IMR-90 (cell line): ENCODE measurements around the gene CATSPERB. TPM values are rescaled to one million over a fixed set of nuclear protein-coding genes. Genes with fewer than 3 reads are reported as not detected.

Experiments used
- ATAC-seq: fragments of 200-7000 bp; cut with Tn5 transposase; 2 replicates; pipeline ENCODE4 v1.9.1; 2020; ENCODE audit warnings: low read depth, mild to moderate bottlenecking, moderate library complexity
- BruUV-seq: library from RNA; stranded (reverse); fragments of 400-500 nt; replicated peaks from 2 replicates; lab custom pipeline; 2021; lab: Mats Ljungman, UMichigan
- CTCF ChIA-PET: fragments of 300-600 bp; formaldehyde crosslinking; extraction: SDS; loops from one replicate; lab custom pipeline; 2021; ENCODE audit warnings: antibody characterized with exemption; lab: Yijun Ruan, JAX
- POLR2A ChIA-PET: fragments of 300-600 bp; sonication (Branson Sonifier 250); formaldehyde crosslinking; loops from one replicate; lab custom pipeline; 2022; ENCODE audit warnings: antibody characterized with exemption; ENCODE audit not compliant: unreplicated experiment; lab: Charles Lee
- DNase-seq: peaks from one replicate; pipeline ENCODE4 v3.0.0; 2013
- H2AFZ ChIP-seq: replicated peaks from 2 replicates; pipeline ENCODE3; 2013; ENCODE audit warnings: low read length, mild to moderate bottlenecking; ENCODE audit not compliant: poor library complexity
- H2AK5ac ChIP-seq: 2 replicates; pipeline ENCODE4 v1.6.1; 2013; ENCODE audit warnings: low read depth, low read length, inconsistent platforms
- H2AK9ac ChIP-seq: replicated peaks from 2 replicates; pipeline ENCODE3; 2013; ENCODE audit warnings: mild to moderate bottlenecking, low read depth, low read length, moderate library complexity; ENCODE audit not compliant: poor library complexity
- H2BK120ac ChIP-seq: 2 replicates; pipeline ENCODE4 v1.6.1; 2013; ENCODE audit warnings: low read depth, low read length, inconsistent platforms
- H2BK15ac ChIP-seq: 3 replicates; pipeline ENCODE4 v1.6.1; 2013; ENCODE audit warnings: low read depth, low read length, inconsistent platforms
- H2BK20ac ChIP-seq: 2 replicates; pipeline ENCODE4 v1.6.1; 2013; ENCODE audit warnings: low read depth, mild to moderate bottlenecking, inconsistent platforms, low read length, moderate library complexity
- H2BK5ac ChIP-seq: 2 replicates; pipeline ENCODE4 v1.6.1; 2013; ENCODE audit warnings: mild to moderate bottlenecking, low read depth, low read length, inconsistent platforms; ENCODE audit not compliant: poor library complexity, severe bottlenecking
- H3K14ac ChIP-seq: replicated peaks from 2 replicates; pipeline ENCODE4 v1.6.1; 2013; ENCODE audit warnings: low read depth, low read length, inconsistent platforms
- H3K18ac ChIP-seq: 2 replicates; pipeline ENCODE4 v1.6.1; 2013; ENCODE audit warnings: low read depth, low read length, control low read depth
- H3K23ac ChIP-seq: 2 replicates; pipeline ENCODE4 v1.6.1; 2013; ENCODE audit warnings: low read depth, low read length, inconsistent platforms
- H3K27ac ChIP-seq: 2 replicates; pipeline ENCODE4 v1.5.1; 2013; ENCODE audit warnings: mild to moderate bottlenecking, control low read depth, low read length; ENCODE audit not compliant: insufficient read depth
- H3K27me3 ChIP-seq: 2 replicates; pipeline ENCODE4 v1.6.1; 2013; ENCODE audit warnings: low read length; ENCODE audit not compliant: control insufficient read depth, insufficient read depth
- H3K36me3 ChIP-seq: 2 replicates; pipeline ENCODE4 v1.6.1; 2013; ENCODE audit warnings: low read length, mixed read lengths; ENCODE audit not compliant: control insufficient read depth, insufficient read depth
- H3K4ac ChIP-seq: 2 replicates; pipeline ENCODE4 v1.6.1; 2013; ENCODE audit warnings: low read depth, low read length, inconsistent platforms
- H3K4me1 ChIP-seq: 2 replicates; pipeline ENCODE4 v1.6.1; 2013; ENCODE audit warnings: low read length, mixed read lengths; ENCODE audit not compliant: control insufficient read depth, insufficient read depth
- H3K4me2 ChIP-seq: 2 replicates; pipeline ENCODE4 v1.6.1; 2013; ENCODE audit warnings: low read depth, mild to moderate bottlenecking, control low read depth, low read length, moderate library complexity
- H3K4me3 ChIP-seq: 2 replicates; pipeline ENCODE4 v1.5.1; 2013; ENCODE audit warnings: low read depth, mild to moderate bottlenecking, control low read depth, low read length, moderate library complexity; ENCODE audit not compliant: insufficient read depth
- H3K56ac ChIP-seq: 2 replicates; pipeline ENCODE4 v1.6.1; 2013; ENCODE audit warnings: low read length, inconsistent platforms; ENCODE audit not compliant: insufficient read depth; ENCODE audit errors: extremely low read depth
- H3K79me1 ChIP-seq, 2 experiments: 2 replicates each; pipeline ENCODE4 v1.6.1; 2013; ENCODE audit warnings: low read length in 2 of 2, inconsistent platforms in 1 of 2, low read depth in 1 of 2
- H3K9ac ChIP-seq: 2 replicates; pipeline ENCODE4 v1.6.1; 2013; ENCODE audit warnings: low read depth, low read length, control low read depth
- H3K9me1 ChIP-seq: 2 replicates; pipeline ENCODE4 v1.6.1; 2013; ENCODE audit warnings: low read length, inconsistent platforms; ENCODE audit not compliant: insufficient read depth
- H3K9me3 ChIP-seq: 2 replicates; pipeline ENCODE4 v1.6.1; 2013; ENCODE audit warnings: low read length; ENCODE audit not compliant: control insufficient read depth, insufficient read depth
- H4K20me1 ChIP-seq: 2 replicates; pipeline ENCODE4 v1.6.1; 2013; ENCODE audit warnings: low read length, inconsistent platforms; ENCODE audit not compliant: insufficient read depth
- H4K5ac ChIP-seq: 2 replicates; pipeline ENCODE4 v1.6.1; 2013; ENCODE audit warnings: mild to moderate bottlenecking, low read depth, low read length, control low read depth
- H4K8ac ChIP-seq, 2 experiments: 2 replicates each; pipeline ENCODE4 v1.6.1; 2013; ENCODE audit warnings: low read depth in 2 of 2, low read length in 2 of 2, control low read depth in 1 of 2, inconsistent platforms in 1 of 2
- H4K91ac ChIP-seq: 2 replicates; pipeline ENCODE4 v1.6.1; 2013; ENCODE audit warnings: low read depth, low read length, inconsistent platforms; ENCODE audit not compliant: insufficient read depth
- CHD1 ChIP-seq: IDR thresholded peaks from 2 replicates; pipeline ENCODE4 v1.6.1; 2012; ENCODE audit warnings: low read depth, low read length, improper control_type of control experiment
- NFE2L2 ChIP-seq: fragments of 150-350 bp; IDR thresholded peaks from 2 replicates; pipeline ENCODE4 v1.6.1; 2016; ENCODE audit warnings: low read depth, mild to moderate bottlenecking, low read length
- POLR2A ChIP-seq: IDR thresholded peaks from 2 replicates; pipeline ENCODE4 v1.6.1; 2012; ENCODE audit warnings: mild to moderate bottlenecking, low read depth, low read length
- RAD21 ChIP-seq: IDR thresholded peaks from 2 replicates; pipeline ENCODE4 v1.6.1; 2012; ENCODE audit warnings: low read length, improper control_type of control experiment
- SMC3 ChIP-seq: fragments of 150-350 bp; IDR thresholded peaks from 2 replicates; pipeline ENCODE4 v1.6.1; 2016; ENCODE audit warnings: low read depth, mild to moderate bottlenecking, antibody characterized with exemption, low read length, moderate library complexity
- USF2 ChIP-seq: fragments of 150-350 bp; IDR thresholded peaks from 2 replicates; pipeline ENCODE4 v1.6.1; 2017; ENCODE audit warnings: mild to moderate bottlenecking, antibody characterized with exemption, low read length, low read depth
- WGBS, 2 experiments: methylation state at CpG; one replicate each; pipeline versions ENCODE4 v1.1.5 to v1.1.7; 2013; ENCODE audit warnings: missing lambda C conversion rate in 2 of 2; ENCODE audit not compliant: insufficient read length in 1 of 2; ENCODE audit errors: extremely low coverage in 2 of 2; 5-methylcytosine and 5-hydroxymethylcytosine counted together
- dilution Hi-C: fragments of 300-500 bp; cut with HindIII; formaldehyde crosslinking; loops from one replicate; pipeline ENCODE4 v1.14.3; 2018; ENCODE audit warnings: low sequenced_read_pairs; ENCODE audit not compliant: unreplicated experiment
- in situ Hi-C: fragments of 300-500 bp; cut with MboI; formaldehyde crosslinking; loops from 3 replicates; pipeline ENCODE4 v1.14.3; 2019; ENCODE audit warnings: low sequenced_read_pairs, inconsistent platforms, mixed read lengths
- intact Hi-C: fragments of 100-400 bp; cut with micrococcal nuclease; formaldehyde crosslinking; loops from 2 replicates; pipeline ENCODE4 v1.10.0; 2022
- polyA plus RNA-seq, 3 experiments: library from polyadenylated mRNA; depleted of rRNA; stranded (reverse); fragments of >200 nt; gene quantifications; 2 replicates each; pipeline ENCODE4 v1.2.3, GENCODE V29; 2012; ENCODE audit warnings: low replicate concordance in 1 of 3
- total RNA-seq: library from RNA; depleted of rRNA; stranded (reverse); fragments of >200 nt; gene quantifications from 2 replicates; pipeline ENCODE4 v1.2.3, GENCODE V29; 2012

CATSPERB gene
- total and polyA plus RNA-seq, 2 of the 4 experiments (the other 2 are of a cell fraction): not detected

- H3K4ac ChIP-seq: no peak overlapping the region
- H3K27ac ChIP-seq: no peak overlapping the region
- no peak overlapping the region for H3K4me3 ChIP-seq
- H4K5ac ChIP-seq: no peak overlapping the region
- no peak overlapping the region for H3K56ac ChIP-seq
- H2BK120ac ChIP-seq: no peak overlapping the region
- H2BK5ac ChIP-seq: no peak overlapping the region
- H3K27me3 ChIP-seq: no peaks in the 10 kb centered on the region
- H2BK15ac ChIP-seq: no peak overlapping the region
- ChIA-PET POLR2A (no interaction called here), CTCF (no interaction called here)
- H2AK5ac ChIP-seq: no peak overlapping the region
- no peaks in the 10 kb centered on the region for H4K20me1 ChIP-seq
- DNase-seq (no peak), ATAC-seq (no peak)
- H3K23ac ChIP-seq: no peak overlapping the region
- H3K36me3 ChIP-seq: no peaks in the 10 kb centered on the region
- dilution Hi-C loops (no loop called here), in situ Hi-C loops (no loop called here), intact Hi-C loops (no loop called here)
- no peak overlapping the region for H3K14ac ChIP-seq
- H3K79me1 ChIP-seq: no peaks in the 10 kb centered on the region
- H3K4me2 ChIP-seq: no peak overlapping the region
- no peaks in the 10 kb centered on the region for H3K4me1 ChIP-seq
- no peak overlapping the region for H4K8ac ChIP-seq
- no peak overlapping the region for H2AK9ac ChIP-seq
- no peaks in the 10 kb centered on the region for H3K9me3 ChIP-seq
- no peak for TF ChIP-seq USF2
- TF ChIP-seq POLR2A: no peak
- TF ChIP-seq RAD21: no peak
- no peak for TF ChIP-seq SMC3
- no peak for TF ChIP-seq CHD1
- TF ChIP-seq NFE2L2: no peak
- no peak overlapping the region for H2BK20ac ChIP-seq
- H3K9ac ChIP-seq: no peak overlapping the region
- 59% methylated on average over 5 of the region's 11 CpGs; no CpG with 5 or more reads in 1 of the 2 experiments for WGBS, 2 experiments
- no peaks in the 10 kb centered on the region for H3K9me1 ChIP-seq
- no TSS peak for BruUV-seq
- no peak overlapping the region for H3K18ac ChIP-seq
- H4K91ac ChIP-seq: no peak overlapping the region
- H2AFZ ChIP-seq: no peak overlapping the region
Measured at GRCh38 chr14:91554535-91555332, 177.2 kb downstream of the CATSPERB start.
